ENCODE data around the gene CRADD. TPM values are rescaled to one million over a fixed set of nuclear protein-coding genes. Genes with fewer than 3 reads are reported as not detected.

The CRADD gene
- total and polyA plus RNA-seq, 2 of the 4 experiments (the other 2 are of a cell fraction) = 11.1 to 14.0 TPM

DNA sequence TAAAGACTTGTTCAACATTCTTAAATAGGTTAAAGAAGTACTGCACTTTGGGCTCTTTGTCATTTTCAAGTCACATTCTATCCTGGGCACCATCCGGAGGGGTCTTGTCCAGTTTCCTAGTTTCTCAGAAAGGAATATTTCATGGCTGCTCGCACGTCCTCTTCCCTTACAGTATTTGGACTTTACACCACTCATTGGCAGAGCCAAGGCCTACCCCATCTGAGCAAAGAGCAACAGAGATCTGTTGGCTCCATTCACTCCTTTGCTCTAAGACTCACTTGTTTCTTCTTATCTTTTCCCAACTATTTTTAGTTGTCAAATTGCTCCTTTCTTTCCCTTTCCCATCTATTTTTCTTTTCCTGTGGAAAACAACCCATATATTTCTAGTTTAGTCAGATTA is 118.2 kb downstream of the CRADD start:
- Histone ChIP-seq H3K36me3 (ENCODE audit: control insufficient read depth, insufficient read depth, low read length) (no peaks in the 10 kb centered on the region), H2AK5ac (ENCODE audit: low read depth, low read length) (0 out of 2 replicates have a peak overlapping the region, but pooled peaks have one; percentile 67), H3K4me3 (ENCODE audit: insufficient read depth, low read depth, low read length) (no peak overlapping the region), H3K9me3 (ENCODE audit: control insufficient read depth, insufficient read depth, low read length) (no peaks in the 10 kb centered on the region), H4K5ac (ENCODE audit: low read depth, low read length) (peak overlapping the region; percentile 80; the same call in 1 of the 2 replicates), H3K9me1 (ENCODE audit: insufficient read depth, low read length) (peaks cover 2% of the 10 kb centered on the region), H3K4me1 (ENCODE audit: control insufficient read depth, insufficient read depth, low read length) (no peaks in the 10 kb centered on the region; the same call in 1 of the 2 replicates), H2BK120ac (ENCODE audit: low read depth, low read length) (peak overlapping the region; percentile 28; the same call in 1 of the 2 replicates), H2BK5ac (ENCODE audit: low read depth, low read length, poor library complexity, severe bottlenecking) (no peak overlapping the region), H3K4me2 (ENCODE audit: low read depth, low read length) (no peak overlapping the region), H3K79me1 (ENCODE audit: low read depth in 1 of 2, low read length in 2 of 2) (peaks cover 4 to 13% of the 10 kb centered on the region in 2 experiments; a peak in 3 of 4 replicates), H2AK9ac (replicated peaks; ENCODE audit: low read depth, low read length, poor library complexity) (no peak overlapping the region), H3K18ac (ENCODE audit: low read depth, low read length) (peak overlapping the region; percentile 28; the same call in 1 of the 2 replicates), H4K91ac (ENCODE audit: insufficient read depth, low read depth, low read length) (no peak overlapping the region), H3K27me3 (ENCODE audit: control insufficient read depth, insufficient read depth, low read length) (no peaks in the 10 kb centered on the region), H2BK20ac (ENCODE audit: low read depth, low read length) (peak overlapping the region; percentile 53; the same call in 1 of the 2 replicates), H3K23ac (ENCODE audit: low read depth, low read length) (no peak overlapping the region), H4K20me1 (ENCODE audit: insufficient read depth, low read length) (no peaks in the 10 kb centered on the region), H2AFZ (replicated peaks; ENCODE audit: low read length, poor library complexity) (no peak overlapping the region), H3K14ac (replicated peaks; ENCODE audit: low read depth, low read length) (0 out of 2 replicates have a peak overlapping the region, but pooled peaks have one; percentile 25), H2BK15ac (ENCODE audit: low read depth, low read length) (peak overlapping the region; percentile 78; the same call in 2 of the 3 replicates), H3K9ac (ENCODE audit: low read depth, low read length) (no peak overlapping the region), H3K27ac (ENCODE audit: insufficient read depth, low read length) (no peak overlapping the region), H3K56ac (ENCODE audit: extremely low read depth, insufficient read depth, low read length) (no peak overlapping the region), H4K8ac (ENCODE audit: low read depth in 2 of 2, low read length in 2 of 2) (no peak overlapping the region), H3K4ac (ENCODE audit: low read depth, low read length) (0 out of 2 replicates have a peak overlapping the region, but pooled peaks have one; percentile 48)
- intact Hi-C loops (cut with micrococcal nuclease) = no loop called here
- 100% methylated on average over 2 of the region's 3 CpGs; no CpG with 5 or more reads in 1 of the 2 experiments for WGBS, 2 experiments (ENCODE audit: extremely low coverage in 2 of 2, insufficient read length in 1 of 2)
- BruUV-seq (replicated peaks) = no TSS peak
- TF ChIP-seq FOS (IDR thresholded peaks at IDR 0.05; ENCODE audit: low read depth, low read length) = no peak
- no peak for TF ChIP-seq CEBPB (IDR thresholded peaks at IDR 0.05; ENCODE audit: low read depth, low read length)
- no peak for TF ChIP-seq MAFK (IDR thresholded peaks at IDR 0.05; ENCODE audit: low read depth, low read length)
- TF ChIP-seq, protein P1, sequence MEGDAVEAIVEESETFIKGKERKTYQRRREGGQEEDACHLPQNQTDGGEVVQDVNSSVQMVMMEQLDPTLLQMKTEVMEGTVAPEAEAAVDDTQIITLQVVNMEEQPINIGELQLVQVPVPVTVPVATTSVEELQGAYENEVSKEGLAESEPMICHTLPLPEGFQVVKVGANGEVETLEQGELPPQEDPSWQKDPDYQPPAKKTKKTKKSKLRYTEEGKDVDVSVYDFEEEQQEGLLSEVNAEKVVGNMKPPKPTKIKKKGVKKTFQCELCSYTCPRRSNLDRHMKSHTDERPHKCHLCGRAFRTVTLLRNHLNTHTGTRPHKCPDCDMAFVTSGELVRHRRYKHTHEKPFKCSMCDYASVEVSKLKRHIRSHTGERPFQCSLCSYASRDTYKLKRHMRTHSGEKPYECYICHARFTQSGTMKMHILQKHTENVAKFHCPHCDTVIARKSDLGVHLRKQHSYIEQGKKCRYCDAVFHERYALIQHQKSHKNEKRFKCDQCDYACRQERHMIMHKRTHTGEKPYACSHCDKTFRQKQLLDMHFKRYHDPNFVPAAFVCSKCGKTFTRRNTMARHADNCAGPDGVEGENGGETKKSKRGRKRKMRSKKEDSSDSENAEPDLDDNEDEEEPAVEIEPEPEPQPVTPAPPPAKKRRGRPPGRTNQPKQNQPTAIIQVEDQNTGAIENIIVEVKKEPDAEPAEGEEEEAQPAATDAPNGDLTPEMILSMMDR (conservative IDR thresholded peaks at IDR 0.05; ENCODE audit: low read depth, low read length) = no peak
- TF ChIP-seq NFE2L2 (IDR thresholded peaks at IDR 0.05; ENCODE audit: low read depth, low read length) = no peak
- TF ChIP-seq BHLHE40 (IDR thresholded peaks at IDR 0.05; ENCODE audit: low read depth, low read length) = no peak
- no peak for TF ChIP-seq CHD1 (IDR thresholded peaks at IDR 0.05; ENCODE audit: low read depth, low read length)
- no peak for TF ChIP-seq MXI1 (IDR thresholded peaks at IDR 0.05; ENCODE audit: borderline replicate concordance, low read depth, low read length)
- no peak for TF ChIP-seq RFX5 (IDR thresholded peaks at IDR 0.05; ENCODE audit: low read depth, low read length)
- ChIA-PET CTCF (interaction anchor here (0.6 to 1.1 kb wide), 2 partner anchors 29 to 179 kb away, joined by 3 read pairs; no protein-coding TSS in a partner anchor), POLR2A (ENCODE audit: unreplicated experiment) (no interaction called here)
- no peak for ATAC-seq (ENCODE audit: low read depth)
- no peak for DNase-seq
- in situ Hi-C loops (cut with MboI; ENCODE audit: low sequenced_read_pairs) = no loop called here
- dilution Hi-C loops (cut with HindIII; ENCODE audit: low sequenced_read_pairs, unreplicated experiment) = no loop called here

Data from IMR-90 (cell line).